NCI-H187 treated with DMSO at 0.1 percent for 48 hours (cell line): ENCODE results near the gene IL31.

Experiments
- DNase-seq: peaks from one replicate; lab custom pipeline; 2025; lab: John Stamatoyannopoulos, UW

The IL31 gene

DNA sequence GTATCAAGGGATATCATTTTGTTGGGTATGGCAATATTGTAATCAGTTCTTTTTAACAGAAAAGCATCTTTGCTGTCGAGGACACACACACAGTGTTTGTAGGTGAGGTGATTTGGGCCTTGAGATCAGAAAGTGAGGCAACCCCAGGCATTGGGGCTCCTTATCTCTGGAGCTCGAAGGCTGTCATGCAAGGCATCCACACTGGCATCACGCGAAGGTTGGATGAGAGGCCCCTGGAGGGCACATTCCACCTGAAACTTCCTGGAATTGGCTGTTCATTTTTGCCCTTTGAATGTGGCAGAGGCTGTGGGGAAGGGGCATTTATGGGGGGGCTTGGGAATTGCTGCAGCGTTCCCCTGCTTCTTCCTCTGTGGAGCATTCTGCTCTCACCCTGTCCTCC lies 45.5 kb downstream of the IL31 start:
- no peak for DNase-seq

DNA sequence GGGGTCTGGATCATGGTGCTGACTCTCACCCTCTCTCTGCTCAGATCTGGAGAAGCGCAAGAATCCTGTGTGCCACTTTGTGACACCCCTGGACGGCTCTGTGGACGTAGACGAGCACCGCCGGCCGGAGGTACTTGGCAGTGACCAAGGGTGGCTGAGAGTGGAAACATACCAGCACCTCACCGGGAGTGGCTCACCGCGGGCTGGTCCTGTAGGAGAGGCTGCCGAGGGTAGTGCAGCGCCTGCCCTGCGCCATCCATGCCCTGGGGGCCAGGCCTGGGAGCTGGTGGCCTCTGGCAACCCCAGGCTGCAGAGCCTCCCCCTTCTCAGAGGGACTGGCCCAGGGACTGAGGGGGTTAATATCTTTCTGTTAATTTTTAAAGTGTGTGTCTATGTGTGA lies 46.2 kb downstream of the IL31 start:
- no peak for DNase-seq

DNA sequence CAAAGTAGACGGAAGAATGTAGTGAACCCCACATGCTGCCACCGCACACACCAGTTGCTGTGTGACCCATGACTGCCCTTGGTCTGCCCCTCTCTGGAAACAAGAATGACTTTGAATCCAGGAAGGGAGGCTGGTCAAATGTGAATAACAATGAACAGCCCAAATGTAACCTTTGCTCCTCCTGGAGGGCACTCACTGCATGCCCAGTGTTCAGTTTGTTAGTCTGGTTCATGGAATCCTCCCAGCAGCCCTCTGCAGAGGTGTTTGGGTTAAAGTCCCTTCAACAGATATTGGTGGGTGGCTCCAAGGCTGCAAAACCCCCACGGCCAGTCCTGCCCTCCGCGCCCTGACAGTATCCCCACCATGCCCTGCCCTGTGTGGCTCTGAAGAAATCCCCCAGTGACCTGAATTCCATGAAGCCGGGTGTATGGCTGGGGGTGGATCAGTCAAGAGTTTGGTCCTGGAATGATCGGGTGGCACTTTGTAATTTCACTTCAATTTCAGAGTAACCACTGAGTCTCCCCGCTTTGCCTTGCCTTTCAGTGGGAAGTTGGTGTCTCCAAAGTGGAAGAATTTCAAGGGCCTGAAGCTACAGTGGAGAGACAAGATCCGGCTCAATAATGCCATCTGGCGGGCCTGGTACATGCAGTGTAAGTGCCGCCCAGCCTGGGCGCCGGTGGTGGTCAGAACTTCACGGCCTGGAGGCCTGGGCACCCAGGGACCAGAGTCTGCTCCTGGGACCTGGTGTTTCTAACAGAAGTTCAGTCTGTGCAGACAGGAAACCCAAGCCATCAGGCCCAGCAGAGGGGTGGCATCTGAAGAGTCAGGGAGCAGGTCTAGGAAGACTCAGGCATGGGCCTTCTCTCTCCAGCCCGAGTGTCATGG lies 47.1 kb downstream of the IL31 start:
- DNase-seq: no peak

DNA sequence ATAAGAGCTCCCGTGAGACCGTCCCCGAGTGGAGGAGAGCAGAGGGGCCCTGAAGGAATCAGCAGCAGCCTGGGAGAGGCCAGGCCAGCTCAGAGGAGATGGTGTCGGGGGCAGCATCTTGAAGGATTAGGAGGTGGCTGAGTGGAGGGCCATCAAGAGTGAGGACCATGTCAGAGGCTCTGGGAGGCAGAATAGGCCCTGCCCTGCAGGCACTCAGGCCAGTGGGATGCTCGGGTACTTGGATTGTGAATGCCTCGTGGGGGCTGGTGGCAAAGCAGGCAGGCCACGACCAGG lies 47.7 kb downstream of the IL31 start:
- DNase-seq: no peak

DNA sequence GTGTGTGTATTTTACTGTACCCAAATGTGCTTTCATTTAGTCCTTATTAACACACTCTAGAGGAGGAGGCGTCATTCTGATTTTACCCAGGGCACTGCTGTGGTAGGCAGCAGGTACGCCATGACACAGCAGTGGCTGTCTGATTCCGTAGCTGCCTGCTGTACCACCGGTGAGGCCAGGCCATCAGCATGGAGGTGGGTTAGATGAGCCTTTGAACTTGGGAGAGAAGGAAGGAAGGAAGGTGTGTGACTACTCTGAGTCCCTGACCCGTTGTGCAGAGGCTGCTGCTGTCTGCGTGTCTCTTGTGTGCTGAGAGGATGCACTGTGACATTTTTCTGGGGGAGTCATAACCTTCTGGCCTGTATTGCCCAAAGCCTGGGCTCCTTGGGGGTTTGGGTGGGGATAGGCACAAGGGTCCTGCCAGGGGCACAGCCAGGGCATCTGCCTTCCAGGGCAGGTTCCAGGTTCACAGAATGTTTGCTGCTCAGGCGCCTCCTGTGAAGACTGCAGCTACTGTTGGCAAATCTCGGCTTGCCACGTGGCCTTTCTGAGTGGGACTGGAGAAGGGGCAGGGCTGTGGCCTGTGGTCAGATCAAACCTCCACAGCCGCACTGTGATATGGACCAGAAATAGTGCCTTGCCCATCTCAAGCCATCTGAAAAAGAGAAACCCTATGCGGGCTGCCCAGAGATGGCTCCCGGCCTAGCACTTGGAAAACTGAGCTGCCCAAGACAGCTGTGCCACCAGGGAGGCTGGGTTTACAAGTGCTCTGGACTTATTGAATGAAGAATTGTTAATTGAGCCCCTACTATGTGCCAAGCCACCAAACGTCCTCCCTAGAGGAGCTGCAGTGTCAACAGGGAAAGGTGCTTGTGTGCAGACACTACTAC lies 48.3 kb downstream of the IL31 start:
- DNase-seq: no peak

DNA sequence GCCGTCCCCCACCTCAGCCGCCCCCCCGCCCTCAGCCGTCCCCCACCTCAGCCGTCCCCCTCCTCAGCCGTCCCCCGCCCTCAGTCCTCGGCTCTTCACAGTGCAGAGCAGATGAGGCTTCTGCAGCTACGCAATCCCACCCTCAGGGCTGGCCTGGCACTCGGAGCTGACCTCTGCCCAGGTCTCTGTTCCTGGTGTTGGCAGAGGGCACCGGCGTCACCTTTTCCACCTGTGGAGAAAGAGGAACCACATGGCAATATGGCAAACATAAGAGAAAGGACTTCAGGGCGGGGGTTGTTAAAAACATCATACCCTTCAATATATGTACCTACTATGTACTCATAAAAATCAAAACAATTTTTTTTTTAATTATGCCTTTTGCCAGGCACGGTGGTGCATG lies 49.7 kb downstream of the IL31 start:
- no peak for DNase-seq

DNA sequence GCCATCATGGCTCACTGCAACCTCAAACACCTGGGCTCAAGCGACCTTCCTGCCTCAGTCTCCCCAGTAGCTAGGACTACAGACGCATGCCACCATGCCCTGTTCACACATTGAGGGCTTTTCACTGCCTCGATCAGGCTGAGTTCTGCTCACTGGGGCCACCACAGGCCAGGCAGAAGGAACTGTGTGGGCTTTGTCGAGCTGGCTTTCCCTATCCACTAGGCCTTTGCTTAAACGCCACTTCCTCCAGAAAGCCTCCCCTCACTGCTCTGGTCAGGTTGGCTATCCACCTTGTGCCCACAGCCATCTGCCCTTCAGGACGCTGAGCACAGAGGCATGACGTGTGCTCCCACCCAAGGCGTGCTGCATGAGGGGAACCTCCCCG lies 50.3 kb downstream of the IL31 start:
- DNase-seq: no peak

DNA sequence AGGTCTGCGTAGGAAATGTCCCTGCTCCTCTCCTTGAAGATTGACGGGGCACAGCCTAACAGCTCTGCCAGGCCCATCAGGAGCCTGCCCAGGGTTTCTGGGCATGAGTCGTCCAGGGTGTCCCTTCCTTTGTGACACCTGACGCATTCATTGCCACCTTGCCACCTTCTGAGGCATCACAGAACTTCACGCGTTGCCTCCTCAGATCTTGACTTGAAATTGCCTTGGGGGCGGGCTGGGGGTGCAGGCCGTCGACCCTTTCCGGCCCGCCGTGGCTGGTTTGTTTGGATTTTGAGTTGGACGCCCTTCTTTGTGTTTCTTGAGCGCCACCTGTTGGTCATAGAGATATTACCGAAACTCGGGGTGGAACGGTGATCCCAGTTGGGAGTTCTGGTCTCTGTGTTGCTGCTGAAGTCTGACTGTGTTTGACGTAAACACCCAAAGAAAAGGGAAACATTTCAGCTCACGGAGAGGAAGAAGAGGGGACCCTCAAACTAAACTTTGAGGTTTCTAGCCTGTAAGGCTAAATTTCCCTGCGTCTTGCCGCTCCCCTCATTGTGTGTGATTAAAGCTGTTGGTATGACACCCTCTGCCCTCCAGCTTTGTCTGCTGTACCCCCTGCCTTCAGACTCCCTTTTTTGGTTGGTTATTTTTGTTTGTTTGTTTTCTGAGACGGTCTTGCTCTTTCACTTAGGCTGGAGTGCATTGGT lies 50.8 kb downstream of the IL31 start:
- DNase-seq: no peak
